CD4-positive, alpha-beta T cell treated with Interleukin-6 at 100 ng/mL for 8 hours (primary cell): Measurements from ENCODE around the gene BEX4.
"Not testable (repeated sequence)": the region's sequence is repeated elsewhere in the genome, so short reads cannot be mapped to it uniquely, and the experiment has no call there.

Source experiments
- DNase-seq: peaks from one replicate; pipeline ENCODE4 v3.0.0-alpha.2; 2020; ENCODE audit warnings: mixed read lengths, low spot score

BEX4 gene, protein sequence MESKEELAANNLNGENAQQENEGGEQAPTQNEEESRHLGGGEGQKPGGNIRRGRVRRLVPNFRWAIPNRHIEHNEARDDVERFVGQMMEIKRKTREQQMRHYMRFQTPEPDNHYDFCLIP

DNA sequence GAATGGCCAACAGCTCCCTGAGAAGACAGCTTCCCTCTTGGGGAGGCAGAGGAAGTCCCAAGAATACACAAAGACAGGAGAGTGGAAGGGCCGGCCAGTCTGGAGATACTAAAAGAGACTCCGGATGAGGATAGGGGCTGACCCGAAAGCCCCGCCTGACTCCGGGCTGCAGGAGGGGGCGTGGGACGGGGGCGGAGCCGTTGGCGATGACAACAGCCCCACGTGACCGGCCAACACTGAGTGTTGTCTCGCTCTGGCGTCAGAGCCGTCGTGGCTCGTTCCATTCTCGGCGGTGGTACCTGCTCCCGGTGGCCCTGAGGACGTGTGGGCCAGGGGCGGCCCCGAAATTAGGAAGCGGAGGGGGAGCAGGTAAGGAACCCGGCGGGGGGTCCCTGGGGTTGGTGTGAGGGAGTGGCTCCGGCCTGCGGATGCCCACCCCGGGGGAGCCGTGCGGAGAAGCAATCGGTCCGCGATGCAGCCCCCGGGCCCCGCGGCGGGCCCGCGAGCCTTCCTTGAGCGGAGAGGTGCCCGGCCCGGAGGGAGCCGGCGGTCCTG lies at the start of gene BEX4:
BEX4 (plus strand) TSS at position 239 of the 555 bp plus-strand sequence. CDS start 1,046 bp downstream, outside the sequence.
- DNase-seq = peak; percentile 75

DNA sequence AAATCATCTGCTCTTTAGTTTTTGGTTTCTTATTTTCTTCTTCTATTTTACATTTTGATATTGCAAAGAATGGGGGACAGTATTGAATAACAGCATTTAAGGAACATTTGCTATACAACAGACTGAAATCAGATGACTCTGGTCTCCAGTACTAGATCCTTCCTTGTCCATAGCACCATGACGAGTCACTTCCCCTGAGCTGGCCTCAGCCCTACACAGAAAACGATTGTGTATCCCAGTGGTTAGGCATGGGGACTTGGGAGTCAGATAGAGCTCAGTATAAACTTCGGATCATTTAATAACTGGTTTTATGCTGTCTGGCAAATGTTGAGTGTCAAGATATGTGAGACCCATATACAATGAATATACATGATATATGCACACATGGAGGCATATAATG lies 44.7 kb upstream of the BEX4 start:
- no peak for DNase-seq

DNA sequence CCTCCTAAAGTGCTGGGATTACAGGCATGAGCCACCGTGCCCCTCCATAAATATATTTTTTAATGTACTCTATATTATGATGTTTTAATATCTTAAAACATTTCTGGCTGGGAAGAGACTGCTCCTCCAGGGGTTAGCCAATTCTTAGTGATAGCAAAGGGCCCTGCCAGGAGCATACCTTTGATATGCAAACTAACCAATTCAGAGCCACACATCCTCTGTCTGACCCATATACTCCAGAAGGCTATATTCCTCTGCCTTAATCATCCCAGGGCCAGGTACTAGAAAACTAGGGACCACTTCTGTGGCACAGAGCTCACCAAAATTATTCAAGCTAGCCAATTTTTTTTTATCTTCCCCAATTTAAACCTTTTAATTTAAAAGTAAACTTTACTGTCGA lies 43.6 kb upstream of the BEX4 start:
- no peak for DNase-seq

DNA sequence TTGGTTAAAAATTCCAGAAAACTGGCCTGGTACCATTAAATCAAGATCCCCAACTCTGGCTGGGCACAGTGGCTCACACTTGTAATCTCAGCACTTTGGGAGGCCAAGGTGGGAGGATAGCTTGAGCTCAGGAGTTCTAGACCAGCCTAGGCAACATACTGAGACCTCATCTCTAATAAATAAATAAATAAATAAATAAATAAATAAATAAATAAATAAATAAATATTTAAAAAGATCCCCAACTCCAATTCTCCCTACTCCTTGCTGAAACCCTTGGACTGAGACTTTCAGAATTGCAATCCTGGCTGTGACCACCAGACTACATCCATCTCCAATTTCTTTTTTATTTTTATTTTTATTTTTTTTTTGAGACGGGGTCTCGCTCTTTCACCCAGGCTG lies 39.7 kb upstream of the BEX4 start:
- DNase-seq = not testable (repeated sequence)

DNA sequence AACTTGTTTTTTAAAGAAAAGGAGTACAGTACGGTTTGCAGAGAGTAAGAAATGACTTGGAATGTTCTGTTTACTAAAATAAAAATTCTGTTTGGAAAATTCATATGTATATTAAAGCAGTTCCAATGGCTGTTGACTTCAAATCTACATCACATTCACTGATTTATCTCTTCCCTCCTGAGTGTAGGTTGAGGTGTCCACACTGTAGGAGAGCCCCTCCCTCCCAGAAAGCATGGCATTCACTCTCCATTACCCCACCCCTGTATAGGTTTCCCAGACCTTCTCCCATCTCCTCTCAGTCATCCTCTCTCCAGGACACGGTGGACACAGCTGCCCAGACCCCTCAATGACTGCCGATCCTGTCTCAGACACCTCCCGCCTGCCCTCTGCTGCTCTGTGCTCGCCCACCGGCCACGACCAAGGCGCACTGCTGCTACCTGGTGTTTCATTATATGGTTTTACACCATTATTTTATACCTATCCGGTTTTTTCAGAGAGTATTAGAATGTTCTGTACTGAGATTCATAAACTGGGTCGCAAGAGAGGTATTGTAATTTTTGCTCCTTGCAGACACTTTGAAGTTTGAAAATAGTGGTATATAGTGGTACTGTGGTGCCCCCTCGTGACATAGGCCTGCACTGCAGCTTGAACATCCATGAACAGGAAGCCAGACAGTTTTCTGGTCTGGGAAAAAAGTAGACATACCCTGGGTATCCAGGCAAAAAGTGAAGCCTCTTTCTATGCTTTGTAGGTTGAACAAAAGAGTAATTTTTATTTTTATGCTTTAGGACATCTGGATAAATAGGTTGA lies 38.8 kb upstream of the BEX4 start:
- peak; percentile 35 for DNase-seq

DNA sequence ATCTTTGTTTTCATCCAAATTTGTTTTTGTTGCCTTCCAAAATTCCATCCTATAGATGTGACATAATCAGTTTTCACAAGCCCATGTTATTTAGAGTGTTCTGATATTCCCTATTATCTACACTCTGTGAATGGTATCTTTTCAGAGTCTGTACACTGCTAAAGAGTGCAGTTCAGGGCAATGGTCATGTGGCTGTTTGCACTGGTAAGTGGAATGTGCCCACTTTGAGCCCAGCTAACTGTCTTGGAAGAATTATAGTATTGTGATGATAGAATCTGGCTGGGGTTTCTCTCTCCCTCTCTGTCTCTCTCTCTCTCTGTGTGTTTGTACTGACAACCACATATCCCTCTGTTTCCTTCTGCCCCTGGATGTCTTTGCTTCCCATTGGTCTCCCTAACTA lies 37.4 kb upstream of the BEX4 start:
- no peak for DNase-seq

DNA sequence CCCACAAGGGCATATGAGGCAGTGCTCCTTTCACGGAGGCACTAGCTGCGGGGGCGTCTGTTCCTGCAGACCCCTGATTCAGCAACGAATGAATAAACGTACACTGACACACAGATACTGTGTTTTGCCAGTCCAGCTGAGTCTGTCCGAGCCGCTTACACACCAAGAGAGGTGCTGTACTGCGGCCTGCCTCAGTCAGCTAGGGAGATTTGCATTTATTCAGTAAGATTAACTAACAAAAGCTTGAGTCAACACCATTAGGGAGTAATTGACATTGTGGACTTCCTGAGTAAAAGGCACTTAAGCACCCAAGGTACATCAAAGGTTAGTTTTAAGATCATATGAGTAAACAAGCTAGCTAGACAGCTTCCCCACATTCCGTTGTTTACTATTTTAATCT lies 31.0 kb upstream of the BEX4 start:
- no peak for DNase-seq

DNA sequence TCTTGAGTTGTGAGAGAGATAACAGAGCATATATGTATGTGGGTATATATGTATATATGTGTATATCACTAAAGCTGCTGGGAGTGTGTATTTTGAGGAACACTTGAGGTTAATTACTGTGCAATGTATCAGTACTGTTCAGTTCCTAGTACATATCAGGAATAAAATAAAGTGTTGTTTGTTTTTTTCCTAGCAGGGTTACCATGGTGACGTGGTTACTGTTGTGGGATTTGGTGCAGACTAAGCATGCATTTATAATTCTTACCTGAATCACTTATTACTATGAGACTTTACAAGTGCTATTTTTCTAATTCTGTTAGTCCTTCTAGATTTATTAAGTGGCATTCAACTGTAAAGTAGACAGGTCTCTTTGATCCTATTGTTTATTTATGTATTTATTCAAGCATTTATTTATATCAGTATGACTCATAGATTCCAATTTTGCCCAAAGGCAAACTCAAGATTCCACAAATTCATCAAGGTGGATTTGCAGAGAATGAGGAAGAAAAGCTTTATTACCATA lies 26.9 kb upstream of the BEX4 start:
- DNase-seq = no peak

DNA sequence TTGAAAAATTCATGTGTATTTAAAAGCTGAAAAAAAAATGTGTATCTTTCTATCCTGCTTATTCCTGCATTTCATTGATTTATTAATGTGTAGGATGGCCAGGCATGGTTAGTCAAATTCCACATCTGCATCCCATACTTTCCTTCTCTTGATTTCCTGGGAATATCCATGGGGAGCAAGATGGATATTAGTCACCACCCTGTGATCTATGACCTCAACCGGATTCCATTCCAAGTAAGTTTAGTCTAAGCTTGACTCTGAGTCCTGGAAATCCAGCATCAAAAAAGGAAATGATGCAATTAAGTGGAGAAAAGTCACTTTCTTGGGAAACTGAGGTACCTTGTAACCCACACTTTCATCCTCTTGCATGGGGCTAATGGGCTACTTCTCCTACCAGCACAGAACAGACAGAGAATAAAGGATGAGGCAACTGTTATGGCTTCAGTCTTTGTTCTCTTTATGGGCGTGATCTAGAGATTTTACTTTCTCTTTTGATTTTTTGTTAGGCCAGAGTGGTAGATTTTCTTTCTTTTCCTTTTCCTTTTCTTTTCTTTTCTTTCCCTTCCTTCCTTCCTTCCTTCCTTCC lies 17.1 kb upstream of the BEX4 start:
- no peak for DNase-seq

DNA sequence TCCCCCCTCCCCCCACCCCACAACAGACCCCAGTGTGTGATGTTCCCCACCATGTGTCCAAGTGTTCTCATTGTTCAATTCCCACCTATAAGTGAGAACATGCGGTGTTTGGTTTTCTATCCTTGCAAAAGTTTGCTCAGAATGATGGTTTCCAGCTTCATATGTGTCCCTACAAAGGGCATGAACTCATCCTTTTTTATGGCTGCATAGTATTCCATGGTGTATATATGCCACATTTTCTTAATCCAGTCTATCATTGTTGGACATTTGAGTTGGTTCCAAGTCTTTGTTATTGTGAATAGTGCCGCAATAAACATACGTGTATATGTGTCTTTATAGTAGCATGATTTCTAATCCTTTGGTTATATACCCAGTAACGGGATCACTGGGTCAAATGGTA lies 16.2 kb upstream of the BEX4 start:
- not testable (repeated sequence) for DNase-seq

DNA sequence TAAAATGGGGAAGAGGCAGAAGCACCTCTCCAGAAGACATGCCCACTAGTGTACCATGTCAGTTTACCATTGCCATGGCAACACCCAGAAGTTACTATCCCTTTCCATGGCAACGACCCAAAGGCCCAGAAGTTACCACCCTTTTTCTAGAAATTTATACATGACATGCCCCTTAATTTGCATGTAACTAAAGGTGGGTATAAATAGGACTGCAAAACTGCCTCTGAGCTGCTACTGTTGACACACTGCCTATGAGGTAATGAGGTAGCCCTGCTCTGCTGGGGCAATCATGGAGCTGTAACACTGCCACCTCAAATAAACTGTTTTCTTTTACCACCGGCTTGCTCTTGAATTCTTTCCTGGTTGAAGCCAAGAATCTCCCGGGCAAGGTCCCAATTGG lies 13.9 kb upstream of the BEX4 start:
- DNase-seq = no peak

DNA sequence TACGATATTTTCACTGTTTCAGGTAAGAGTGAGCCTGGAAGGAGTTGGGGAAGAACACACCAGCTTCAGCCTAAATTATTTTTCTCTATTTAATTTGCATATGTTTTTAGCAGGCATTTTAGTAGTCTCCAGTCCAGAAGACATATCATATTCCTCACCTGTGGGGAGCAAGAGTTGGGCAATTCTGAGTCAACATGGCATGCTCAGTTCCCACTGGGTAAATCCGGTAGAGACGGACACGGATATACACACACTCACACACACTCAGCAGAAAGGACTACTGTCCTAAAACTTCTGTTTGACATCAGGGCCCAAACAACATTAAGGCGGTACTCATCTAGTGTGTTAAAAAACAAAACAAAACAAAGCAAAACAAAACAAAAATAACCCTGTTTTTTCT lies 4.9 kb upstream of the BEX4 start:
- DNase-seq = no peak

DNA sequence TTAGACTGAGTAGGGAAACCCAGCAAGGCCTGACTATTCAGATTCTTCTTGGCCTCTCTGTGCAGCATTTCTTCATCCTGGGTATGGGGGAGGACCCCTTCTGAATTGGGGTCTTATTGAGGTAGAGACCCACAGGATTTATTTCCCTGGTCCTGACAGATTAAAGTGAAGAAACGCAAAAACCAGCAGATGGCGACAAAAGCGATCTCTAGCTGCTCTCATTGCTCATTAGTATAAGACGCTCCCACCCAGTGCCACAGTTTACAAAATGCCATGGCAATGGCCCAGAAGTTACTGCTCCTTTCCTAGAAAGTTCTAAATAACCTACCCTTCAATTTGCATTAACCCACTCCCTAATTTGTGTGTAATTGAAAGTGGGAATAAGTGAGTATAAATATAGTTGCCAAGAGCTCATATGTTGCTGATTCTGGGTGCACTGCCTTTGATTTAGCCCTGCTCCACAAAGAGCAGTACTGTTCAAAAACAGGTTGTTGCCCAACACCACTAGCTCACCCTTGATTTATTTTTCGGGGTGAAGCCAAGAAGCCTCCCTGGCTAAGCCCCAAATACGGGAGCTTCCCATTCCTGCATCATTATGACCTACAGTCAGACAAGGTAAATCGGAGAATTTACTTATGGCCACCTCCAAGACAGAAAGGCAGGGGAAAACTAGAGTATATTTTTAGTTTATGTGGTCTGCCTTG lies 3.7 kb upstream of the BEX4 start:
- peak; percentile 33 for DNase-seq

DNA sequence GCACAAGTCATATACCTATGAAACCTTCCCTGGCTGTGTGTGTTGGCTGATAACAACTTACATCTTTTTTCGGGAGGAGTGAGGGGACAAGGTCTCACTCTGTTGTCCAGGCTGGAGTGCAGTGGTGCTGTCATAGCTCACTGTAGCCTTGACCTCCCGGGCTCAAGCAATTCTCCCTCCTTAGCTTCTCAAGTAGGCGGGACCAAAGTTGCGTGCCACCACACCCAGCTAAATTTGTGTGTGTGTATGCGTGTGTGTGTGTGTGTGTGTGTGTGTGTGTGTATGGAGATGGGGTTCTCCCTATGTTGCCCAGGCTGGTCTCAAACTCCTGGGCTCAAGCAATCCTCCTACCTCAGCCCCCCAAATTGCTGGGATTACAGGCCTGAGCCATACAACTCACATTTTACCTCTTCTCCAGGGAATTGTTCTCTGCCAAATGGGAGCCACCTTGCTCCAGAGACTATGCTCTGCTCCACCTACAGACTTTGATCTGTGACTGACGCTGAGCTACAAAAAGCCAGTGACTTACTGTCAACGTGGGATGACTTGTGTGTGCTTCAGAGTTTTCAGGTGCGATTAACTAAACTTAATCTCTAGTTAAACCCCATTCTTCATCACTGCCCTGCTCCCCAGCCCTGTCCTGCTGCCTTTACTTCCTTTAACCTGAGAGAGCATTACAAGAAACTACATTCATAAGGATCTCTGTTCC lies 2.0 kb upstream of the BEX4 start:
- no peak for DNase-seq

DNA sequence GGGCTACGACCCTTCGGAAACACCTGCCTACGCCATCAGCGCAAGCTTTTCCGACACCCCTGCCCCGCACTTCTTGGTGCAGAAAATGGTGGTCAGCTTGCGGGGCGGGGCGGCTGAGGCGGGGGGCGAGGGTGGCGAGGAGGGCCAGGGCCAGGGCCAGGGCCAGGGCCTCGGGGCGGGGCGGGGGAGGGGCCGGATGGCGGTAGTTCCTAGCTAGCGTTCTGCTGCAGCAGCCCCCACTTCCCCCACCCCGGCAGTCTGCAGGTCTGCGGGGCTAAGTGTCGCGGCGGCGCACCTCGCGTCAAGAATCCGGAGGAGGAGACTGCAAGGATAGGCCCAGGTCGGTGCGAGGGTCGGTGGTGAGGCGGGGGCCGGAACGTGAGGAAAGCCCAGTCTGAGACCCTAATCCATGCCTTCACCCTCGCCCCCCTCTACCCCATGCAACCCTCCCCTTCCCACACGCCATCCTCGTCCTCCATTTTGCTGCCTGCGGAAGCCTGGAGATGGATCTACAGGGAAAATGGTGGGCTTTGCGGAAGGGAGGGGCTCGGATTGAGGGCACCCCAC lies 600 bp downstream of the BEX4 start:
- DNase-seq = peak; percentile 12

DNA sequence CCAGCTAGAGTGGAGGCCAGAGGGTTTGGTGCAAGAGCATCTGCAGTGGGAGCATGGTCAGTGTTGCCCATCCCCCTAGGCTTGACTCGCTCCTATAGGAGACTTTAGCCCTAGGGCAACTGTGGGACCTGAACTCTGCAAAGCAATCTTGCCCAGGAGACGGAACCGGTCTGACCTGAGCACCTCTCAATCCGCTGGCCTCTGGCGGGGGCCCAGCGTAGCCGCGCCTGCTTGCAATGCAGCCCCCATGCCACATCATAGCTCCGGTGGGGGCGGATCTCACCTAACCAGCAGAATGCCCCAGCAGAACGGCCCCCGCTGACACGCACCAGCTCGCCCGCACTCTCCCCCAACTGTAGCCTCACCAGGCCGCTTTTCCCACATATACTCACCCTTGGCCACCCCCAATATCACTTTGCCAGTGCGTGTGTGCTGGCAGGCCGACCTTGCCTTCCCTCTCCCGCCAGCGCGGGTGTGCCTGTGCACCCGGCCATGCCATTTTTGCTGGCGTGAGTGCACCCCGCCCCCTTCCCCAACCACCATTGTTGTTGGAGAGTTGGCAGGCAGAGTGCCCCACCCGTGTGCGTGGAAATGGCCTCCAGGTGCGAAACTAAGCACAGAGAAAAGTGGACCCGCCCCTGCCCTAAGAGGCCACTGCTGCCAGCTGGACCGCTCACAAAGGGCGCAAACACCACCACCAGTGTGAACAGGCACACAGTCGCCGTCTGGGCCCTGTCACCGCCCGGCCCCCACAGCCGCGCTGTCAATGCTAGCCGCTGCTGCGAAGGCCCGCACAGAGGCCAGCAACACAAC lies 5.8 kb downstream of the BEX4 start:
- no peak for DNase-seq

DNA sequence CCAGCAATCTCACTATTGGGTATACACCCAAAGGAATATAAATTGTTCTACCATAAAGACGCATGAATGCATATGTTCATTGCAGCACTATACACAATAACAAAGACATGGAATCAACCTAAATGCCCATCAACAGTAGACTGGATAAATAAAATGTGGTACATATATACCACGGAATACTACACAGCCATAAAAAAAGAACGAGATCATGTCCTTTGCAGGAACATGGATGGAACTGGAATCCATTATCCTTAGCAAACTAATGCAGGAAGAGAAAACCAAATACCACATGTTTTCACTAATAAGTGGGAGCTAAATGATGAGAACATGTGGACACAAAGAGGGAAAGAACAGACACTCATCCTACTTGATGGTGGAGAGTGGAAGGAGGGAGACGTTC lies 11.0 kb downstream of the BEX4 start:
- not testable (repeated sequence) for DNase-seq

DNA sequence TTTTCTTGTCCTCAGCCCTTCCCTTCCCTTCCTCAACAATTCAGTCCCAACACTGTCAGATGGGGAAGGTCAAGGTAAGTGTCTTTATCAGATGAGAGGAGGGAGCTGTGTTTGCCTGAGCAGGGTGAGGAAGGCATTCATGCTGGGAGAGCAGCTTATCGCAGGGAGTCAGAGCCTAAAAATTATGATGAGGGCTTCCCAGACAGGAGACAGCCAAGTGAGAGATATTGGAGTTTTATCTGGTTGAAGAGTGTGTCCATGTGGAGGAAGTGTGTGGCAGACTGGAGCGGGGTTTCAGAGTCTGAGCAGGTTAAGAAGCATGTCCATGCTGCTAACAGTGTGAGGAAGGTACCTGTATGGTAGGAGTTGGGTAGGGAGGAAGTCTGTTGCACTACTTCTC lies 18.4 kb downstream of the BEX4 start:
- no peak for DNase-seq

DNA sequence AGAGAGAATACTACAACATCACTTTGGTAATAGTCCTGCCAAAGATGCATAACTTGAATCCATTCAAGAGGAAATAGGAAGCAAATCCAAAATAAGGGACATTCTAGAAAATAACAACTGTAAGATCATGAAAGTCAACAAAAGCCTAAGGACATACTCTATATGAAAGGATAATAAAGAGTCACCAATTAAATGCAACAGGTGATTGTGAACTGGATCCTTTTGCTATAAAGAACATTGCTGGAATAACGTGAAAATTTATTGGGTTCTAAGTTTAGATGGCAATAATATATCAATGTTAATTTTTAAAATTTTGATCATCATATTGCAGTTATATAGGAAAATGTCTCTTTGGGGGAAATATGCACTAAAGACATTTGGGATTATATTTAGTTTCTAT lies 20.0 kb downstream of the BEX4 start:
- no peak for DNase-seq

DNA sequence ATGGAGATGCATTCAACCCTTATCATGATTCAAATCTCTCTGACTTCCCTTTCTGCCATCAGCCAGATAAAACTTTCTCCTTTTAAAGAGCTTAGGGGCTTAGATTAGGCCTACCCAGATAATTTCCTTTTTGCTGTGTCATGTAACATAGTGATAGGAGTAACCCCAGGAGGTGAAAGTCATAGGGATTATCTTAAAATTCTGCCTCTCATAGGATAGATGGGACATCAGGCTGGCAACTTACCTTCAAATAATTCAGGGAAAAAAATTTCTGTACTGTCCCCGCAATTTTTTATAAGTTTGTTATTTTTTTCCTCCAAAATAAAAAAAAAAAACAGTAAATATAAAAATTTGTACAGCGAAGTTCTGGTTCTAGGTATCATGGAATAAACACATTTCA lies 20.7 kb downstream of the BEX4 start:
- not testable (repeated sequence) for DNase-seq

DNA sequence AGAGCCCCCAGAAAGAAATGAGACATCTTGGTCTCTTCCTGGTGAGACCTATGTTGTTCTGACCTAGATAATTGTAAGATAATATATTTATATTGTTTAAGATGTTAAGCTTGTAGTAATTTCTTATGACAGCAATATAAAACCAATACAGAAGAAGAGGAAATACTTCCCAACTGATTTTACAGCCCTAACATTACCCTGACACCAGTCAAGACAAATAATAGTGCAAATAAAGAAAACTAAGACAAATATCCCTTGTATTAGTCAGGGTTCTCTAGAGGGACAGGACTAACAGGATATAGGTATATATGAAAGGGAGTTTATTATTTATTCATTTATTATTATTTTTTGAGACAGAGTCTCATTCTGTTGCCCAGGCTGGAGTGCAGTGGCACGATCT lies 21.4 kb downstream of the BEX4 start:
- DNase-seq = no peak
